ENCODE measurements around the gene EPHA7. TPM values are rescaled to one million over a fixed set of nuclear protein-coding genes. Genes with fewer than 3 reads are reported as not detected.

EPHA7 gene
- total and polyA plus RNA-seq, 2 of the 13 experiments (the other 11 are each of a cell fraction or from before 2014, with no cell fraction given) = not detected

GRCh38 chr6:93392797-93393196, 26.6 kb downstream of the EPHA7 start (continued):
- no peak for TF ChIP-seq KIAA2018 (CRISPR knock-in tag; IDR thresholded peaks at IDR 0.05; ENCODE audit: borderline replicate concordance)
- TF ChIP-seq THAP11 (CRISPR knock-in tag; IDR thresholded peaks at IDR 0.05) = no peak
- no peak for TF ChIP-seq CEBPG (CRISPR knock-in tag; IDR thresholded peaks at IDR 0.05)
- no peak for TF ChIP-seq ZNF224 (CRISPR knock-in tag; IDR thresholded peaks at IDR 0.05)
- TF ChIP-seq ATRX (CRISPR knock-in tag; IDR thresholded peaks at IDR 0.05; ENCODE audit: borderline replicate concordance) = no peak
- no peak for TF ChIP-seq HOXA7 (CRISPR knock-in tag; IDR thresholded peaks at IDR 0.05)

GRCh38 chr6:93391965-93392364, 27.4 kb downstream of the EPHA7 start:
- Histone ChIP-seq H3K27me3 (ENCODE audit: control insufficient read depth in 1 of 2, insufficient read depth in 2 of 2, low read length in 2 of 2) (no peaks in the 10 kb centered on the region), H3K9ac (ENCODE audit: insufficient read depth, low read depth, low read length) (no peak overlapping the region), H3K9me3 (ENCODE audit: low read length) (no peaks in the 10 kb centered on the region), H3K27ac (ENCODE audit: extremely low read length, insufficient read depth, low read length) (no peak overlapping the region), H4K20me1 (ENCODE audit: insufficient read depth, low read length) (no peaks in the 10 kb centered on the region), H3K36me3 (replicated peaks in 1 of 2; ENCODE audit: control insufficient read depth in 1 of 2, insufficient read depth in 2 of 2, low read length in 2 of 2) (no peaks in the 10 kb centered on the region), H3K4me1 (ENCODE audit: insufficient read depth, low read length) (no peaks in the 10 kb centered on the region), H3K4me2 (ENCODE audit: low read depth, low read length) (no peak overlapping the region), H2AFZ (ENCODE audit: low read length) (no peak overlapping the region), H3K4me3 (replicated peaks in 1 of 3; ENCODE audit: insufficient read depth in 1 of 3, low read depth in 2 of 3, low read length in 3 of 3) (no peak overlapping the region), H3K79me2 (ENCODE audit: insufficient read depth, low read length) (no peaks in the 10 kb centered on the region)
- no TSS peak for BruUV-seq (replicated peaks)
- no peak for FAIRE-seq
- WGBS (ENCODE audit: low lambda C conversion rate) = 9% methylated on average over 5 of the region's 5 CpGs
- ChIA-PET POLR2A (no interaction called here), CTCF (ENCODE audit: low intra/inter-chr PET ratio, low total read pairs) (no interaction called here)
- no peak for DNase-seq (ENCODE audit: low spot score)
- intact Hi-C loops (cut with micrococcal nuclease; ENCODE audit: unreplicated experiment) = no loop called here
- no peak for ATAC-seq
- in situ Hi-C loops (cut with HindIII; ENCODE audit: extremely low pct_ligation_motif_present, low pct_unique_long_range_greater_than_20kb) = no loop called here
- TF ChIP-seq KLF11 (CRISPR knock-in tag; IDR thresholded peaks at IDR 0.05) = no peak
- TF ChIP-seq ZBTB38 (CRISPR knock-in tag; IDR thresholded peaks at IDR 0.05) = no peak
- TF ChIP-seq ZGPAT (CRISPR knock-in tag; IDR thresholded peaks at IDR 0.05) = no peak
- no peak for TF ChIP-seq MTA1 (CRISPR knock-in tag; IDR thresholded peaks at IDR 0.05; ENCODE audit: borderline replicate concordance)
- TF ChIP-seq ZNF792 (CRISPR knock-in tag; IDR thresholded peaks at IDR 0.05) = no peak
- no peak for TF ChIP-seq SALL2 (CRISPR knock-in tag; IDR thresholded peaks at IDR 0.05)
- no peak for TF ChIP-seq ZNF335 (CRISPR knock-in tag; IDR thresholded peaks at IDR 0.05)
- no peak for TF ChIP-seq ZNF749 (CRISPR knock-in tag; IDR thresholded peaks at IDR 0.05; ENCODE audit: borderline replicate concordance)
- no peak for TF ChIP-seq ZFY (CRISPR knock-in tag; IDR thresholded peaks at IDR 0.05)
- TF ChIP-seq PLSCR1 (CRISPR knock-in tag; IDR thresholded peaks at IDR 0.05; ENCODE audit: borderline replicate concordance) = no peak
